Measurements from ENCODE around the gene PDE4B.

The PDE4B gene

DNA sequence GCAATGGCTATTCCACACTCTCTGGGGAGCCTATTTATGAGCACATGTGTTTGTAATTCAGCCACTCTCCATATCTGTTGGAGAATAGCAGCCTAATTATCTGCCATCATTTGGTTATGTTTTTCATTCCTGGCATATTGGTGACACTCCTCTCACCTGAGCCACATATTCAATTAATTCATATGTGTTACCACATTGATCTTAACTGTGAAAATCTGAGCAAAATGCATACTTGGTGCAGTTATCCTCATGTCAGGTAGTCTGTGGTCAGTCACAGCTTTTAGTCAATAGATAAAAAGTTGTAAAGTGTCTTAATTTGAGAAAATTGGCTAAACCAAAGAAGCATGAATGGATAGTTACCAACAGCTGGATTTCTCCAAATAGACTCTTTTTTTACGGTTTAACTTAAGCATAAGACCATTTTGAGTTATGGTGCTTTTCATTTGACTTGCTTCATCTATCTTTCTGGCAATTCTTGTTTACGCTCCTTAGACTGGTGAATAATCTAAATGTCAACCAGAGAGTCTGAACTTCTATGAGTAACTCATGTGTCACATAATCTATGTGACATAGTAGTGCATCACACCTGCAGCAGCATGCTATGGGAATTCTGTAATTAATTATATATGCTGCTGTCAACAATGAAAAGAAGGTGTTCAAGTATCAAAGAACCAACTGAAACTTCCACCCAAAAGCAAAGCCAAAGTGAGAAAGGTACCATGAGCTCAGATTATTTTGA, 553.5 kb downstream of the PDE4B start:
- H3K36me3 ChIP-seq (ENCODE audit: insufficient read depth) = no peaks in the 10 kb centered on the region
- no peak overlapping the region for H3K4me2 ChIP-seq
- no peaks in the 10 kb centered on the region for H3K4me1 ChIP-seq (ENCODE audit: low read depth, poor library complexity, severe bottlenecking)
- no peak overlapping the region for H3K27ac ChIP-seq
- H2AFZ ChIP-seq (ENCODE audit: low read depth) = no peak overlapping the region
- H3K27me3 ChIP-seq (ENCODE audit: insufficient read depth, low read depth) = no peaks in the 10 kb centered on the region
- no peak overlapping the region for H3K4me3 ChIP-seq (IDR thresholded peaks at IDR 0.05; ENCODE audit: insufficient read depth, low read depth, low read length)
- no peaks in the 10 kb centered on the region for H4K20me1 ChIP-seq (ENCODE audit: insufficient read depth)
- H3K9ac ChIP-seq = no peak overlapping the region
- TF ChIP-seq, protein P1, sequence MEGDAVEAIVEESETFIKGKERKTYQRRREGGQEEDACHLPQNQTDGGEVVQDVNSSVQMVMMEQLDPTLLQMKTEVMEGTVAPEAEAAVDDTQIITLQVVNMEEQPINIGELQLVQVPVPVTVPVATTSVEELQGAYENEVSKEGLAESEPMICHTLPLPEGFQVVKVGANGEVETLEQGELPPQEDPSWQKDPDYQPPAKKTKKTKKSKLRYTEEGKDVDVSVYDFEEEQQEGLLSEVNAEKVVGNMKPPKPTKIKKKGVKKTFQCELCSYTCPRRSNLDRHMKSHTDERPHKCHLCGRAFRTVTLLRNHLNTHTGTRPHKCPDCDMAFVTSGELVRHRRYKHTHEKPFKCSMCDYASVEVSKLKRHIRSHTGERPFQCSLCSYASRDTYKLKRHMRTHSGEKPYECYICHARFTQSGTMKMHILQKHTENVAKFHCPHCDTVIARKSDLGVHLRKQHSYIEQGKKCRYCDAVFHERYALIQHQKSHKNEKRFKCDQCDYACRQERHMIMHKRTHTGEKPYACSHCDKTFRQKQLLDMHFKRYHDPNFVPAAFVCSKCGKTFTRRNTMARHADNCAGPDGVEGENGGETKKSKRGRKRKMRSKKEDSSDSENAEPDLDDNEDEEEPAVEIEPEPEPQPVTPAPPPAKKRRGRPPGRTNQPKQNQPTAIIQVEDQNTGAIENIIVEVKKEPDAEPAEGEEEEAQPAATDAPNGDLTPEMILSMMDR (conservative IDR thresholded peaks at IDR 0.05; ENCODE audit: low read depth, low read length) = no peak
- H3K79me2 ChIP-seq (ENCODE audit: insufficient read depth, low read depth) = no peaks in the 10 kb centered on the region

DNA sequence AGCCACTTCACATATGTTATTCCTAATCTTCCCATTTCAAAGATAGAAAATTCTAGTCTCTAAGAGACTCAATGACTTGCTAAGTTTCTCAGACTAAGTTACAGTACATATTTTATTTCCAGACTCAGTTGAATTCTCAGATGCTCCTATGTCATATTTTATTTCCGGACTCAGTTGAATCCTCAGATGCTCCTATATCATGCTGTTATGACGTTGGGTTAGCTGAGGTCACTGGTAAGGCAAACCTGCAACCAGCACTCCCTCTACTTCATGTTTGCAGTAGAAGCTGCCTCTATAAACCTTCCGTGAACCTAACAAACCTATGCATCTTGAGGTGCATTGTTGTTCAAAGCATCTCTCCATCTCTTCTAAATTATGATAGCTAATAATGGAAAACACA, 554.2 kb downstream of the PDE4B start:
- H3K4me2 ChIP-seq = no peak overlapping the region
- no peak overlapping the region for H3K27ac ChIP-seq
- no peaks in the 10 kb centered on the region for H3K27me3 ChIP-seq (ENCODE audit: insufficient read depth, low read depth)
- no peak overlapping the region for H3K4me3 ChIP-seq (IDR thresholded peaks at IDR 0.05; ENCODE audit: insufficient read depth, low read depth, low read length)
- no peaks in the 10 kb centered on the region for H3K4me1 ChIP-seq (ENCODE audit: low read depth, poor library complexity, severe bottlenecking)
- TF ChIP-seq, protein P1 (conservative IDR thresholded peaks at IDR 0.05; ENCODE audit: low read depth, low read length) = no peak
- H4K20me1 ChIP-seq (ENCODE audit: insufficient read depth) = no peaks in the 10 kb centered on the region
- H3K9ac ChIP-seq = no peak overlapping the region
- H3K36me3 ChIP-seq (ENCODE audit: insufficient read depth) = no peaks in the 10 kb centered on the region
- no peak overlapping the region for H2AFZ ChIP-seq (ENCODE audit: low read depth)
- H3K79me2 ChIP-seq (ENCODE audit: insufficient read depth, low read depth) = no peaks in the 10 kb centered on the region

DNA sequence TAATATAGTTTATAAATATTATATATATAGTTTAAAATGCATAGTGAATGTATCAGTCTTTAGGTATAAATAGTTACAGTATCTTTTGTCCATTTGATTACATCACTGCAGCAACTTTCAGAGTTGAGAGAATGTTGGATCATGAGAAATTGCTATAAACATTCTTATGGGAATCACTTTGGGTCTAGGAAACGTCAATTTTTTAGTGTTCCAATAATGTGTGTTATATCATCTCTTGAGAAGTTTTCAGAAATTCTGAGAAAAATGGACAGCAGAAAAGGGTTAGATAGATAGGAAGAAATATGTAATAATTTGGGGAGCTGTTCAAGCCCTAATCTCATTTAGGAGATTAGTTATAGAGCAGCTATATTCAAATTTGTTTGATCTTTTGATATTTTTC, 556.1 kb downstream of the PDE4B start:
- no peak overlapping the region for H3K9ac ChIP-seq
- H3K4me2 ChIP-seq = no peak overlapping the region
- no peaks in the 10 kb centered on the region for H3K4me1 ChIP-seq (ENCODE audit: low read depth, poor library complexity, severe bottlenecking)
- H3K79me2 ChIP-seq (ENCODE audit: insufficient read depth, low read depth) = no peaks in the 10 kb centered on the region
- H4K20me1 ChIP-seq (ENCODE audit: insufficient read depth) = no peaks in the 10 kb centered on the region
- TF ChIP-seq, protein P1 (conservative IDR thresholded peaks at IDR 0.05; ENCODE audit: low read depth, low read length) = no peak
- no peaks in the 10 kb centered on the region for H3K36me3 ChIP-seq (ENCODE audit: insufficient read depth)
- no peak overlapping the region for H3K4me3 ChIP-seq (IDR thresholded peaks at IDR 0.05; ENCODE audit: insufficient read depth, low read depth, low read length)
- H3K27me3 ChIP-seq (ENCODE audit: insufficient read depth, low read depth) = no peaks in the 10 kb centered on the region
- H3K27ac ChIP-seq = no peak overlapping the region
- no peak overlapping the region for H2AFZ ChIP-seq (ENCODE audit: low read depth)

DNA sequence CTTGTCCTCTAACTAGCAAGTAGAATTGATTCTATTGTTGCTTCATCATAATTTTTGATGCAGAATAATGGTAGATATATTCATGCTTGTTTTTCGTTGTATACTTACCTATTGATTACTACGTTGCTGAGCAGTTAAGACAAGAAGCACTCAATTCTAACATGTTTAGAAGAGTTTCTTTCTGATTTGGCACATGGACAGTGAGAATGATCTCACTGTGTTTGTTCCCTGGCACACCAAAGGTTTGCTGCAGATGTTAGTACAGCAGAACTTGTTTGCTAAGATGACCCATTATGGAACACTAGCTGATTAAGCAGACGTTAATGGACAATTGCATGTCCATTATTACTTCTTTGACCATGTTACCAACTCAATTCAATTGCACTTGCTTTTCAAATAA, 556.5 kb downstream of the PDE4B start:
- no peaks in the 10 kb centered on the region for H3K4me1 ChIP-seq (ENCODE audit: low read depth, poor library complexity, severe bottlenecking)
- H3K79me2 ChIP-seq (ENCODE audit: insufficient read depth, low read depth) = no peaks in the 10 kb centered on the region

More for the DNA sequence above, 556.5 kb downstream of the PDE4B start:
- H3K27ac ChIP-seq = no peak overlapping the region
- TF ChIP-seq, protein P1 (conservative IDR thresholded peaks at IDR 0.05; ENCODE audit: low read depth, low read length) = no peak
- no peak overlapping the region for H2AFZ ChIP-seq (ENCODE audit: low read depth)
- H4K20me1 ChIP-seq (ENCODE audit: insufficient read depth) = no peaks in the 10 kb centered on the region
- H3K36me3 ChIP-seq (ENCODE audit: insufficient read depth) = no peaks in the 10 kb centered on the region
- H3K9ac ChIP-seq = no peak overlapping the region
- no peak overlapping the region for H3K4me2 ChIP-seq
- H3K4me3 ChIP-seq (IDR thresholded peaks at IDR 0.05; ENCODE audit: insufficient read depth, low read depth, low read length) = no peak overlapping the region
- no peaks in the 10 kb centered on the region for H3K27me3 ChIP-seq (ENCODE audit: insufficient read depth, low read depth)

All from KMS-11 (cell line).